DOHH2 (cell line): Measurements from ENCODE around the gene NAALADL2.

Experiments used
- H3F3A ChIP-seq: fragments of 200-600 bp; sonication (generic), shearing (Covaris generic); 2 replicates; pipeline ENCODE4 v1.6.0; 2016; ENCODE audit warnings: antibody characterized with exemption, mild to moderate bottlenecking; ENCODE audit not compliant: control insufficient read depth, insufficient read depth
- H3K27ac ChIP-seq: fragments of 200-600 bp; sonication (generic); 2 replicates; pipeline ENCODE4 v1.5.1; 2014; ENCODE audit warnings: low read depth, mild to moderate bottlenecking, low read length, moderate library complexity
- H3K27me3 ChIP-seq: fragments of 200-600 bp; sonication (generic); 2 replicates; pipeline ENCODE4 v1.6.1; 2014; ENCODE audit warnings: mild to moderate bottlenecking, low read length, mixed read lengths; ENCODE audit not compliant: control insufficient read depth
- H3K36me3 ChIP-seq: fragments of 200-600 bp; sonication (generic); 2 replicates; pipeline ENCODE4 v1.6.1; 2014; ENCODE audit warnings: mild to moderate bottlenecking, low read length, moderate library complexity, mixed read lengths; ENCODE audit not compliant: control insufficient read depth
- H3K4me1 ChIP-seq: fragments of 200-600 bp; sonication (generic); 2 replicates; pipeline ENCODE4 v1.6.1; 2014; ENCODE audit warnings: mild to moderate bottlenecking, low read length, mixed read lengths; ENCODE audit not compliant: control insufficient read depth
- H3K4me2 ChIP-seq: fragments of 200-600 bp; sonication (generic); 2 replicates; pipeline ENCODE4 v1.6.0; 2014; ENCODE audit warnings: mild to moderate bottlenecking, low read length, moderate library complexity
- H3K4me3 ChIP-seq: fragments of 200-600 bp; sonication (generic); 2 replicates; pipeline ENCODE4 v1.5.1; 2014; ENCODE audit warnings: mild to moderate bottlenecking, low read length, mixed read lengths
- H3K79me2 ChIP-seq: fragments of 200-600 bp; sonication (generic); 2 replicates; pipeline ENCODE4 v1.6.1; 2014; ENCODE audit warnings: mild to moderate bottlenecking, low read length, mixed read lengths; ENCODE audit not compliant: control insufficient read depth
- H3K9me2 ChIP-seq: fragments of 200-600 bp; sonication (generic); replicated peaks from 2 replicates; pipeline ENCODE4 v1.6.1; 2014; ENCODE audit warnings: mild to moderate bottlenecking, low read length, mixed read lengths; ENCODE audit not compliant: control insufficient read depth
- H3K9me3 ChIP-seq: fragments of 200-600 bp; sonication (generic); 2 replicates; pipeline ENCODE4 v1.6.1; 2014; ENCODE audit warnings: antibody characterized with exemption, low read length, mixed read lengths; ENCODE audit not compliant: control insufficient read depth, insufficient read depth
- H4K20me1 ChIP-seq: fragments of 200-600 bp; sonication (generic); 2 replicates; pipeline ENCODE4 v1.6.0; 2014; ENCODE audit warnings: low read depth, mild to moderate bottlenecking, antibody characterized with exemption, low read length, moderate library complexity; ENCODE audit not compliant: control insufficient read depth, insufficient read depth
- EZH2phosphoT487 ChIP-seq: fragments of 200-600 bp; sonication (generic); IDR thresholded peaks from 2 replicates; pipeline ENCODE4 v1.6.1; 2017; ENCODE audit warnings: borderline replicate concordance, mild to moderate bottlenecking, antibody characterized with exemption, low read length, moderate library complexity, mixed read lengths
- TF ChIP-seq, protein P1 (sequence below): fragments of 200-600 bp; sonication (generic); IDR thresholded peaks from one replicate; pipeline ENCODE4 v1.5.1; 2014; ENCODE audit warnings: antibody characterized with exemption, mild to moderate bottlenecking, low read depth, low read length; ENCODE audit not compliant: poor library complexity, severe bottlenecking

Gene NAALADL2

DNA sequence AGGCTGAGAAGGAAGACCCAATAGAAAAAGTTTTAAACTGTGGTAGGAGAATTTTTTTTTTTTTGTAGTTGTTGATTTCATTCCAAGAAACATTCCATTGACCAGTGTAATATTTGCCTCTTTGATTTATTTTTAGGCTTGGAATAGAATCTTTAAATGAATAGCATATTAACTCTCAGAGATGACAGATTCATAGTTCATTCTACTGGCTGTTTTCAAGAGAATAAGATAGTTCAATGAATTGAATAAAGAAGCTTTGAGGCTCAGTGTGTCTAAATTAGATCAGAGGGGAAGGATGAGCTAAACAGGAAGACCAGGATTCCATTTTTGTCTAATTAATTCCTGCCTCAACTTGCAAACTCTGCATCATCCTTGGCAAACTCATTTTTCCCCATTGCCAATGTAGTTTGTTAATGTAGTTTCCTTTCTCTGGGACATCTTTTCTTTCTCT lies 98.4 kb downstream of the NAALADL2 start:
- no peak overlapping the region for H3K4me2 ChIP-seq
- TF ChIP-seq, protein P1, sequence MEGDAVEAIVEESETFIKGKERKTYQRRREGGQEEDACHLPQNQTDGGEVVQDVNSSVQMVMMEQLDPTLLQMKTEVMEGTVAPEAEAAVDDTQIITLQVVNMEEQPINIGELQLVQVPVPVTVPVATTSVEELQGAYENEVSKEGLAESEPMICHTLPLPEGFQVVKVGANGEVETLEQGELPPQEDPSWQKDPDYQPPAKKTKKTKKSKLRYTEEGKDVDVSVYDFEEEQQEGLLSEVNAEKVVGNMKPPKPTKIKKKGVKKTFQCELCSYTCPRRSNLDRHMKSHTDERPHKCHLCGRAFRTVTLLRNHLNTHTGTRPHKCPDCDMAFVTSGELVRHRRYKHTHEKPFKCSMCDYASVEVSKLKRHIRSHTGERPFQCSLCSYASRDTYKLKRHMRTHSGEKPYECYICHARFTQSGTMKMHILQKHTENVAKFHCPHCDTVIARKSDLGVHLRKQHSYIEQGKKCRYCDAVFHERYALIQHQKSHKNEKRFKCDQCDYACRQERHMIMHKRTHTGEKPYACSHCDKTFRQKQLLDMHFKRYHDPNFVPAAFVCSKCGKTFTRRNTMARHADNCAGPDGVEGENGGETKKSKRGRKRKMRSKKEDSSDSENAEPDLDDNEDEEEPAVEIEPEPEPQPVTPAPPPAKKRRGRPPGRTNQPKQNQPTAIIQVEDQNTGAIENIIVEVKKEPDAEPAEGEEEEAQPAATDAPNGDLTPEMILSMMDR = no peak
- TF ChIP-seq EZH2phosphoT487 = no peak
- H3K79me2 ChIP-seq = no peaks in the 10 kb centered on the region
- H3K36me3 ChIP-seq = no peaks in the 10 kb centered on the region
- H3F3A ChIP-seq = no peaks in the 10 kb centered on the region
- H3K9me2 ChIP-seq = no peaks in the 10 kb centered on the region
- no peaks in the 10 kb centered on the region for H3K9me3 ChIP-seq
- H3K4me3 ChIP-seq = no peak overlapping the region
- no peaks in the 10 kb centered on the region for H3K4me1 ChIP-seq
- no peaks in the 10 kb centered on the region for H4K20me1 ChIP-seq
- no peaks in the 10 kb centered on the region for H3K27me3 ChIP-seq
- no peak overlapping the region for H3K27ac ChIP-seq

- no peaks in the 10 kb centered on the region for H3K36me3 ChIP-seq
- no peak for TF ChIP-seq EZH2phosphoT487
- TF ChIP-seq, protein P1 = no peak
- H3K9me3 ChIP-seq = no peaks in the 10 kb centered on the region
- H3K27me3 ChIP-seq = no peaks in the 10 kb centered on the region
- H3K4me2 ChIP-seq = no peak overlapping the region
- H3K9me2 ChIP-seq = no peaks in the 10 kb centered on the region
- H3K79me2 ChIP-seq = no peaks in the 10 kb centered on the region
- H3K4me3 ChIP-seq = no peak overlapping the region
- no peaks in the 10 kb centered on the region for H3K4me1 ChIP-seq
- no peaks in the 10 kb centered on the region for H4K20me1 ChIP-seq
- H3F3A ChIP-seq = no peaks in the 10 kb centered on the region
- no peak overlapping the region for H3K27ac ChIP-seq
Observed at GRCh38 chr3:174958671-174959328, 99.7 kb downstream of the NAALADL2 start.

DNA sequence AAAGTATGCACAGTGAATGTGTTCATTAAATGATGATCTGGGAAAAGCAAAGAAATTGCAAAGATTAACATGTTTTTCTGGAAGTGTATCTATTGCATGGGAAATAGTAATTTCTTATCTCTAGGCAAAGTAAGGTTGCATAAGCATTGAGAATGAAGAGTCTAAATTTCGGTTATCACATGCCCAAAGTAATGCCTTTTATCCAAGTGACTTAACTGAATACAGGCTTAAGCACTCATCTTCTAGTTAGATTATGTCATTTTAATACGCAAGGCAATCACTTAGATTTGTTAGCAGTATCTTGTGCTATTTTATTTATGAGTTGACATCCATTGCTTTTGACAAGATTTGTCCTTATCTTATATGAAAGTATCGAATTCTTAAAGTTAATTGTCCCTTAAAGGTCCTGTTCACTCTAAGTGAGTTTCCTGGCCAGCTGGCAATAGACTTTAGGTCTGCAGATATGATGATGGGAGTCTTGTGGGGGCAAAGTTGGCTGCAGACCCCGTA lies 100.5 kb downstream of the NAALADL2 start:
- H3K4me3 ChIP-seq = no peak overlapping the region
- H3K27me3 ChIP-seq = no peaks in the 10 kb centered on the region
- TF ChIP-seq, protein P1 = no peak
- TF ChIP-seq EZH2phosphoT487 = no peak
- no peaks in the 10 kb centered on the region for H3K9me3 ChIP-seq
- no peaks in the 10 kb centered on the region for H4K20me1 ChIP-seq
- no peaks in the 10 kb centered on the region for H3F3A ChIP-seq
- H3K4me1 ChIP-seq = no peaks in the 10 kb centered on the region
- no peak overlapping the region for H3K4me2 ChIP-seq
- H3K79me2 ChIP-seq = no peaks in the 10 kb centered on the region
- no peak overlapping the region for H3K27ac ChIP-seq
- no peaks in the 10 kb centered on the region for H3K36me3 ChIP-seq
- H3K9me2 ChIP-seq = no peaks in the 10 kb centered on the region
